ENCODE results near the gene STK38.

- no peak for TF ChIP-seq CTCF (IDR thresholded peaks at IDR 0.05)
- no peak for TF ChIP-seq POLR2AphosphoS5 (IDR thresholded peaks at IDR 0.05; ENCODE audit: low read depth, low read length)
- TF ChIP-seq REST (IDR thresholded peaks at IDR 0.05; ENCODE audit: insufficient read depth in 1 of 2, low read depth in 2 of 2, low read length in 1 of 2), result no peak
- TF ChIP-seq SIN3A (IDR thresholded peaks at IDR 0.05; ENCODE audit: borderline replicate concordance, insufficient read depth, low read depth, low read length), result 0 out of 2 replicates have a peak, but pooled peaks have one; percentile 66
These were observed 47.8 kb upstream of the STK38 start for GRCh38 chr6:36594816-36595643.
